Measurements from ENCODE around the gene TBC1D23.
A peak's percentile ranks its signal among the peaks of the same experiment; 100 is the strongest.
"Not testable (repeated sequence)": the region's sequence is repeated elsewhere in the genome, so short reads cannot be mapped to it uniquely, and the experiment has no call there.

TBC1D23 gene

GRCh38 chr3:100260685-100261484 lies at the start of gene TBC1D23:
TSS of gene TBC1D23 (plus strand) at chr3:100260992. CDS start at chr3:100261019, 27 bp downstream.
- peak; percentile 92 to 94 (median 92) for DNase-seq

- no peak for DNase-seq
Measured at GRCh38 chr3:100213891-100214573, 46.8 kb upstream of the TBC1D23 start.

- DNase-seq = no peak
Measured at GRCh38 chr3:100214574-100214964, 46.2 kb upstream of the TBC1D23 start.

- no peak for DNase-seq
Measured at GRCh38 chr3:100216713-100217112, 44.1 kb upstream of the TBC1D23 start.

GRCh38 chr3:100221159-100221558 lies 39.6 kb upstream of the TBC1D23 start:
- no peak for DNase-seq

GRCh38 chr3:100225193-100225592 lies 35.6 kb upstream of the TBC1D23 start:
- no peak for DNase-seq

GRCh38 chr3:100225883-100226282 lies 34.9 kb upstream of the TBC1D23 start:
- no peak for DNase-seq

- no peak for DNase-seq
Measured at GRCh38 chr3:100226712-100227429, 33.9 kb upstream of the TBC1D23 start.

GRCh38 chr3:100227511-100227921 lies 33.3 kb upstream of the TBC1D23 start:
- DNase-seq = no peak

- no peak for DNase-seq
Measured at GRCh38 chr3:100228247-100228646, 32.5 kb upstream of the TBC1D23 start.

- not testable (repeated sequence) for DNase-seq
Measured at GRCh38 chr3:100229188-100229587, 31.6 kb upstream of the TBC1D23 start.

GRCh38 chr3:100230710-100231109 lies 30.1 kb upstream of the TBC1D23 start:
- DNase-seq = no peak

- no peak for DNase-seq
Measured at GRCh38 chr3:100231668-100232067, 29.1 kb upstream of the TBC1D23 start.

- no peak for DNase-seq
Measured at GRCh38 chr3:100234364-100234763, 26.4 kb upstream of the TBC1D23 start.

- no peak for DNase-seq
Measured at GRCh38 chr3:100238599-100238998, 22.2 kb upstream of the TBC1D23 start.

- not testable (repeated sequence) for DNase-seq
Measured at GRCh38 chr3:100242471-100242870, 18.3 kb upstream of the TBC1D23 start.

- no peak for DNase-seq
Measured at GRCh38 chr3:100244264-100244663, 16.5 kb upstream of the TBC1D23 start.

- DNase-seq = no peak
Measured at GRCh38 chr3:100245136-100245535, 15.7 kb upstream of the TBC1D23 start.

- DNase-seq = no peak
Measured at GRCh38 chr3:100245927-100246326, 14.9 kb upstream of the TBC1D23 start.

- no peak for DNase-seq
Measured at GRCh38 chr3:100246999-100247398, 13.8 kb upstream of the TBC1D23 start.

GRCh38 chr3:100252001-100252400 lies 8.8 kb upstream of the TBC1D23 start:
- DNase-seq = no peak

GRCh38 chr3:100254168-100254777 lies 6.5 kb upstream of the TBC1D23 start:
- peak in 1 of 4 experiments; percentile 1 for DNase-seq

GRCh38 chr3:100256731-100257151 lies 4.1 kb upstream of the TBC1D23 start:
- no peak for DNase-seq
